ENCODE results near the gene PNMA3. TPM values are rescaled to one million over a fixed set of nuclear protein-coding genes. Genes with fewer than 3 reads are reported as not detected.
"Not testable (repeated sequence)": the region's sequence is repeated elsewhere in the genome, so short reads cannot be mapped to it uniquely, and the experiment has no call there.

The PNMA3 gene
- total RNA-seq, 1 donor, result under 0.01 TPM

GRCh38 chrX:153074935-153075334 is 18.7 kb downstream of the PNMA3 start:
- TF ChIP-seq CTCF (IDR thresholded peaks at IDR 0.05; ENCODE audit: insufficient read depth, low read depth, low read length), result no peak
- no peak for DNase-seq (ENCODE audit: low read depth)
- no peak overlapping the region for H3K4me3 ChIP-seq (ENCODE audit: low read depth, low read length)

GRCh38 chrX:153075366-153075765 is 19.1 kb downstream of the PNMA3 start:
- TF ChIP-seq CTCF (IDR thresholded peaks at IDR 0.05; ENCODE audit: insufficient read depth, low read depth, low read length), result no peak

GRCh38 chrX:153077437-153078135 is 21.3 kb downstream of the PNMA3 start:
- not testable (repeated sequence) for DNase-seq (ENCODE audit: low read depth); H3K4me3 ChIP-seq (ENCODE audit: low read depth, low read length)

More at GRCh38 chrX:153075366-153075765, 19.1 kb downstream of the PNMA3 start:
- no peak overlapping the region for H3K4me3 ChIP-seq (ENCODE audit: low read depth, low read length)
- no peak for DNase-seq (ENCODE audit: low read depth)

- not testable (repeated sequence) for H3K4me3 ChIP-seq (ENCODE audit: low read depth, low read length); DNase-seq (ENCODE audit: low read depth)
Observed at GRCh38 chrX:153083238-153083923, 27.1 kb downstream of the PNMA3 start.

GRCh38 chrX:153102418-153102817 is 46.1 kb downstream of the PNMA3 start:
- DNase-seq (ENCODE audit: low read depth), result no peak
- no peak overlapping the region for H3K4me3 ChIP-seq (ENCODE audit: low read depth, low read length)
- TF ChIP-seq CTCF (IDR thresholded peaks at IDR 0.05; ENCODE audit: insufficient read depth, low read depth, low read length), result no peak

GRCh38 chrX:153104959-153105358 is 48.7 kb downstream of the PNMA3 start:
- DNase-seq (ENCODE audit: low read depth); H3K4me3 ChIP-seq (ENCODE audit: low read depth, low read length): not testable (repeated sequence)

- DNase-seq (ENCODE audit: low read depth), result not testable (repeated sequence)
Observed at GRCh38 chrX:153106092-153106801, 50.0 kb downstream of the PNMA3 start.

More at GRCh38 chrX:153106092-153106801, 50.0 kb downstream of the PNMA3 start:
- not testable (repeated sequence) for H3K4me3 ChIP-seq (ENCODE audit: low read depth, low read length)

Small RNAs within 50 kb of the gene (small RNA-seq; reads per million reads assigned to genes)
- not detected for gene AC243428.1

Other genes starting within 250 kb of the PNMA3 start
- gene CETN2, start 225.7 kb upstream of the PNMA3 start, total RNA-seq, result 39.9 and 46.2 TPM in 2 replicates
- 23.8 and 28.5 TPM in 2 replicates for gene NSDHL, start 225.4 kb upstream of the PNMA3 start, total RNA-seq
- gene ZNF185, start 158.4 kb upstream of the PNMA3 start, total RNA-seq, result 2.9 and 3.9 TPM in 2 replicates
- gene PNMA5, start 62.4 kb upstream of the PNMA3 start, total RNA-seq, result 0.64 TPM in 1 of 2 replicates, not detected in the other
- gene PNMA6A, start 16.0 kb downstream of the PNMA3 start, total RNA-seq, result 0.32 and 0.43 TPM in 2 replicates
- gene MAGEA1, start 122.8 kb downstream of the PNMA3 start, total RNA-seq, result not detected in 2 replicates

All from fibroblast of villous mesenchyme (primary cell).